Lower leg skin (tissue), 3 donors: ENCODE results near the gene SELENON.

Experiments
- CTCF ChIP-seq, 3 donors: fragments of 450-650 bp; IDR thresholded peaks; one replicate each; pipeline ENCODE4 v1.5.1; 2016; ENCODE audit warnings: antibody characterized with exemption in 3 of 3, mild to moderate bottlenecking in 3 of 3, moderate library complexity in 2 of 3
- POLR2A ChIP-seq, 2 donors: fragments of 450-650 bp; IDR thresholded peaks; one replicate each; pipeline ENCODE4 v1.6.1; 2016 to 2017; ENCODE audit warnings: antibody characterized with exemption in 2 of 2, mild to moderate bottlenecking in 1 of 2, moderate library complexity in 1 of 2

- TF ChIP-seq CTCF (IDR thresholded peaks at IDR 0.05) = no peak
- no peak for TF ChIP-seq POLR2A (IDR thresholded peaks at IDR 0.05)
Observed at GRCh38 chr1:25799352-25799934, 550 bp upstream of the SELENON start.
